ENCODE measurements around the gene SLC30A5.
A peak's percentile ranks its signal among the peaks of the same experiment; 100 is the strongest.
"Not testable (repeated sequence)": the region's sequence is repeated elsewhere in the genome, so short reads cannot be mapped to it uniquely, and the experiment has no call there.

The SLC30A5 gene

GRCh38 chr5:69093771-69094482, at the start of gene SLC30A5:
TSS of gene SLC30A5 (plus strand) at chr5:69094014. CDS start at chr5:69094256, 242 bp downstream.
- peak; percentile 99 to 100 for DNase-seq

DNA sequence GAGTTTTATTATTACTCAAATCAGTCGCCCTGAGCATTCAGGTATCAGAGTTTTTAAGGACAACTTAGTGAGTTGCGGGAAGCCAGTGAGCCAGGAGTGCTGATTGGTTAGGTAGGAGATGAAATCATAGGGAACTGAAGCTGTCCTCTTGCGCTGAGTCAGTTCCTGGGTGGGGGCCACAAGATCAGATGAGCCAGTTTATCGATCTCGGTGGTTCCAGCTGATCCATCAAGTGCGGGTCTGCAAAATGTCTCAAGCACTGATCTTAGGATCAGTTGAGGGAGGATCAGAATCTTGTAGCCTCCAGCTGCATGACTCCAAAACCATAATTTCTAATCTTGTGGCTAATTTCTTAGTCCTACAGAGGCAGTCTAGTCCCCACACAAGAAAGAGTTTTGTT, 48.6 kb upstream of the SLC30A5 start:
- DNase-seq, result not testable (repeated sequence)

DNA sequence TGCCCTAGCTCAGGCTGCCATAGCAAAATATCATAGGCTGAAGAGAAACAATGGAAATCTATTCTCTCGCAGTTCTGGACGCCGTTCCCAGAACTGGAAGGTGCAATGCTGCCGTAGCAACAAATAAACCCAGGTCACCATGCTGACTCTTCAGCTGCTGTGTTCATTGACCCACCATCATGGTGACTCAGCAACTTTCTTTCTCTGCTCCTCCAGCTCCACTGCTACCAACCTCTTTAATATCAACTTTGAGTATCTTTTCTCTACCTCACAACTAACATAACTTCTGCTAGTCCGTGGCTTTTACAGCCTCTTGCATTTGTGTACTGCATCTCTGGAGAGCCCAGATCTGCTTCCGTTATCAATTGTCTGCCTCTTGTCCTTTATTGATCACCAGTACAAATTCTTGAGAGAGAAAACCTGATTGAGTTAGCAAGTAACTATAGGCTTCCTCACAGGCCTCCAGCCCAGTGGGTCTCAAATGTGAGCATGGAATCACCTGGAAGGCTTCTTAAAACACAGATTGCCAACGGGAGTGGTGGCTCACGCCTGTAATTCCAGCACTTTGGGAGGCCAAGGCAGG, 47.3 kb upstream of the SLC30A5 start:
- DNase-seq, result no peak

DNA sequence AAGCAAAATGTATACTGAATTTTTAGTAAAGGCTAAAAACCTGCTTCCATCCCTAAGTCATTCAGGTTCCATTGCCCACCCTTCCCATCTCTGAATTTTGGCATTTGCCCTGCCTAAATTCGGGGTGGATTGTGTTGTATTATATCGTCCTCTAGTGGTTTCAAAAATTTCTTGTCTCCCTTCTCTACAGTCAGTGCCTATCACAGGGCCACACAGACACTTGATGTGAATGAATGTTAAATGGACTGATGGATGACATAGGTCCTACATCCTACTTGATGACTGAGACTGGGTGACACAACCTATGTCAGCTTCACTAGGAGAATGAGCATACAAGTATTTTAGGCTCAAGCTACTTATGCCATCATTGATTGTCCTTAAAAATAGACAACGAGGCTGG, 45.6 kb upstream of the SLC30A5 start:
- no peak for DNase-seq

- DNase-seq, result no peak
Measured at GRCh38 chr5:69049151-69049550, 44.7 kb upstream of the SLC30A5 start.

DNA sequence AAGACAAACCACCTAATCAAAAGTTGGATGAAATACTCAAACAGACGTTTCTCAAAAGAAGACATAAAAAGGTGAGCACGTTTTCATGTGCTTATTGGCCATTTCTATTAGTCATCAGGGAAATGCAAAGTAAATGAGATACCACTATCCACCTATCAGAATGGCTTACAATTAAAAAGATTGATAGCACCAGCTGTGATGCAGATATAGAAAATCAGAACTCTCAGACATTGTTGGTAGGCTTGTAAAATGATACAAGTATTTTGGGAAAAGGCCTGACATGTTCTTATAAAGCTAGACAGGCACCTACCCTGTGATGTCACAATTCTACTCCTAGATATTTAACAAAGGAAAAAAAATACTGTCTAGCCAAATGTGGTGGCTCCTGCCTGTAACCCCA, 44.0 kb upstream of the SLC30A5 start:
- DNase-seq, result no peak

DNA sequence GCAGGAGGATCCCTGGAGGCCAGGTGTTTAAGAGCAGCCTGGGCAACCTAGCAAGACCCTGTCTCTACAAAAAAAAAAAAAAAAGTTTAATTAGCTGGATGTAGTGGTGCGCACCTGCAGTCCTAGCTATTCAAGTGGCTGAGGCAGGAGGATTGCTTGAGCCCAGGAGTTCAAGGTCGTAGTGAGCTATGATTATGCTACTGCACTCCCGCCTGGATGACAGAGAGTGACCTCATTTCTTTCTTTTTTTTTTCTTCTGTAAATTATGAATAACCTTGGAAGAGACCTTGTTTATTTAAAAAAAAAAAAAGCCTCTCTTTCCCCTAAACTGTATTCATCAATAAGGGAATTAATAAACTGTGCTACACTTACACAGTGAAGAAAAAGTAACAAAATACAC, 43.6 kb upstream of the SLC30A5 start:
- DNase-seq, result no peak

DNA sequence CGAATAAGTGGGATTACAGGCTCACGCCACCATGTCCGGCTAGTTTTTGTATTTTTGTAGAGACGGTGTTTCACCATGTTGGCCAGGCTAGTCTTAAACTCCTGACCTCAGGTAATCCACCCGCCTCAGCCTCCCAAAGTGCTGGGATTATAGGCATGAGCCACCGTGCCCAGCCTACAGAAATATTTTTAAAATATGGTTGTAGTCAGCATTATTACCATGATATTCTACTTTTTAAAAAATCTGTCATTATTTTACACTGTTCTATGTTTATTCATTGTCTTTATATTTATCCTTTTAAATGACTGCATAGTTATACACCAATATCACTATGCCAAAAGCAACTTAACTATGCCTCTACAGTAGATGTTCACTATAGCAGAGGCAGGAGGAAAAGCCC, 41.6 kb upstream of the SLC30A5 start:
- no peak for DNase-seq

DNA sequence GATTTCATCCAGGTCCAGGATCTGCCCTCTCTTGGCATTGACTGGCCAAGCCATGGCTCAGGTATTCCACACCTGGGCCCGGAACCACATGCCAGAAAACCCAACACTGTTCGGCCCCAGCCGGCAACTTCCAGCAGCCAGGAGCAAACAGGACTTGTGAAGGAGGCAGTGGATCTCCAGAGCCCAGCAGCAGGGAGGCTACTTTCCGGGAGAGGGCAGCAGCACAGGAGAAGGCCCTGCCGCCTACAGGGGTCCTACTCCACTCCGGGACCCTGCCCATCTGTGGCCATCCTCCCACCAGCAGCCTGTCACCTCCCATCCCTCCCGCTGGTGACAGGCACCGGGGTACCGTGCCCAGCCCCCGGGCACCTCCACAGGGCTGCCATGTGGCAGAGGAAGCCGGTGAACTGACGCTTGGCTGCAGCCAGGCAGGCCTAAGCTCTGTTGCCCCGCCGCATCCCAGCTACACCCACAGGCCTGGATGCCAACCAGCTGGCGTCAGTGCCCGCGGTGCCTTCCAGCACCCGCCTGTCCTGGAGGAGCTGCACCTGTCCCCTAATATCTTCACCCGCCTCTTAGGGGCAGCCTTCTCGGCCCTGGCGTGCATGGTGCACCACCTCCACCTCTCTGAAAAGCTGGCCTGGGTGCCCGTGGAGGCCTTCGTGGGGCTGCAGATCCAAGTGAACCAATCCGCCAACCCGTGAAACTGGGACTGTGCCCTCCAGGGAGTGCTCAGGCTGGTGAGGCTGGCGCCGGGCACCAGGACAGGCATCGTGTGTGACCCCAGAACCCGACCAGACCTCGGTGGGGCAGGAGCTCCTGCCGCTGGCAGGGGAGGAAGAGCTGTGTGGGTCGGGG, 18.9 kb upstream of the SLC30A5 start:
- no peak for DNase-seq

- no peak for DNase-seq
Measured at GRCh38 chr5:69075522-69076179, 18.2 kb upstream of the SLC30A5 start.

- DNase-seq, result no peak
Measured at GRCh38 chr5:69078921-69079540, 14.8 kb upstream of the SLC30A5 start.

DNA sequence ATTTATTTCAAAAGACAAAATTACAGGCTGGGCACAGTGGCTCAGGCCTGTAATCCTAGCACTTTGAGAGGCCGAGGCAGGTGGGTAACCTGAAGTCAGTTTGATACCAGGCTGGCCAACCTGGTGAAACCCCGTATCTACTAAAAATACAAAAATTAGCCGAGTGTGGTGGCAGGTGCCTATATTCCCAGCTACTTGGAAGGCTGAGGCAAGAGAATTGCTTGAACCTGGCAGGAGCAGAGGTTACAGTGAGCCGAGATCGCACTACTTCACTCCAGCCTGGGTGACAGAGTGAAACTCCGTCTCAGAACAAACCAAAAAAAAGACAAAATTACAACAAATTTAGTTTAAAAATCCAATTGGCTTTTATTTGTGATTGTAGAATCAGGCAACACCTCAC, 14.3 kb upstream of the SLC30A5 start:
- no peak for DNase-seq

DNA sequence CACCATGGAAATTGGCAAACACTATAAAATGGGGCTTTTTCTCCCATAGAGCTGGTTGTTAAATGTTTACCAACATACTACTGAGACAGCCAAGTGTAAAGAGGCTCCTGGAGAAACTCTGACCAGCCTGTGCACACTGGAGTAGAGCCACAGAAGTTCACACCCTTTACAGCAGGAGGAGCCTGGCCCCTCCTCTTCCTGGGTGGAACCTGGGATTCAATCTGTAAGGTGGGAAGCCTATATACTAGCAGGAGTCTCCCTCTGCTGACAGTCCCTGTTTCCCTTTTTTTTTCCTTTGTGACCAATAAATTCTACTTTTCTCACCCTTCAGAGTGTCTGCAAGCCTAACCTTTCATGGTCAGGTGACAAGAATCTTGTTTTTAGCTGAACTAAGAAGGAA, 10.4 kb upstream of the SLC30A5 start:
- no peak for DNase-seq

- no peak for DNase-seq
Measured at GRCh38 chr5:69084195-69084594, 9.6 kb upstream of the SLC30A5 start.

GRCh38 chr5:69084903-69085302, 8.9 kb upstream of the SLC30A5 start:
- no peak for DNase-seq

- DNase-seq, result no peak
Measured at GRCh38 chr5:69086206-69086605, 7.6 kb upstream of the SLC30A5 start.

- DNase-seq, result not testable (repeated sequence)
Measured at GRCh38 chr5:69088006-69088405, 5.8 kb upstream of the SLC30A5 start.

GRCh38 chr5:69090158-69090557, 3.7 kb upstream of the SLC30A5 start:
- no peak for DNase-seq

GRCh38 chr5:69091771-69092170, 2.0 kb upstream of the SLC30A5 start:
- DNase-seq, result no peak

GRCh38 chr5:69092969-69093368, 845 bp upstream of the SLC30A5 start:
- no peak for DNase-seq

DNA sequence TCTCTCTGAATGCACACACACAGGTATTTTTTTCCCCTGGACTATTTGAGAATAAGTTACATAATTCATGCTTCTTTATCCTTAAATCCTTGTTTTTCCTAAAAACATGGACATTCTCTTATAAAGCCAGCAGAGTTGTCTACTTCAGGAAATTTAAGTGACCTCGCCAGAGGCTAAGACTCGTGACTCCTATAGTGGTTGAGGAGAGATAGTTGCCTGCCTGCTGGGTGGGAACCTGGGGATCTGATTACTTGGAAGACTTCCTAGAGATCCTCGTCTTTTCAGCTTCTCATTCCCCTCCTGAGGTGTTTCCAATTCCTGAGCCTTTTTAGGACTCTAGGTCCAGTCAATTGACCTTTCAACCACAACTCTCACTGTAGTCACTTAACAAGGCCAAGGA, 5.5 kb downstream of the SLC30A5 start:
- no peak for DNase-seq

GRCh38 chr5:69103521-69103920, 9.7 kb downstream of the SLC30A5 start:
- no peak for DNase-seq

Data from CD4-positive, alpha-beta T cell treated with Interferon alpha-2 for 1 hour (primary cell).